Adrenal gland (tissue), 12 donors: ENCODE results near the gene CEACAM21. TPM values are rescaled to one million over a fixed set of nuclear protein-coding genes. Genes with fewer than 3 reads are reported as not detected.

Source experiments
- DNase-seq, 7 donors: peaks; one replicate each; pipeline ENCODE4 v3.0.0-alpha.2; 2019 to 2020
- H3K27ac ChIP-seq, 5 donors: fragments of 200-600 bp; sonication (generic) in 4 of 5; 1 replicate in 3 of 5; 2 replicates in 2 of 5; pipeline versions ENCODE4 v1.5.1 to v1.8.0; 2016 to 2020; ENCODE audit warnings: mild to moderate bottlenecking in 1 of 5
- H3K27me3 ChIP-seq: fragments of 200-600 bp; 2 replicates; pipeline ENCODE4 v1.8.0; 2021
- H3K36me3 ChIP-seq, 2 donors: fragments of 200-600 bp; replicated peaks in 1 of 2; 1 replicate in 1 of 2; 2 replicates in 1 of 2; pipeline versions ENCODE4 v1.5.1 to v1.8.0; 2018 to 2022
- H3K4me1 ChIP-seq, 2 donors: fragments of 200-600 bp; replicated peaks in 1 of 2; 1 replicate in 1 of 2; 2 replicates in 1 of 2; pipeline versions ENCODE4 v1.5.1 to v1.8.0; 2018 to 2021
- H3K4me3 ChIP-seq, 4 donors: fragments of 200-600 bp; sonication (generic) in 3 of 4; one replicate each; pipeline ENCODE4 v1.5.1; 2016 to 2018
- H3K9me3 ChIP-seq, 3 donors: fragments of 200-600 bp; sonication (generic) in 1 of 3; replicated peaks in 1 of 3; 1 replicate in 2 of 3; 2 replicates in 1 of 3; pipeline versions ENCODE4 v1.5.1 to v1.8.0; 2016 to 2021
- CTCF ChIP-seq, 6 experiments: fragments of 450-650 bp in 4 of 6; fragments of 200-600 bp in 2 of 6; sonication (generic) in 1 of 6; IDR thresholded peaks; 1 replicate in 5 of 6; 2 replicates in 1 of 6; pipeline versions ENCODE4 v1.5.1 to v1.8.0; 2016 to 2021; ENCODE audit warnings: antibody characterized with exemption in 6 of 6, mild to moderate bottlenecking in 2 of 6, moderate library complexity in 1 of 6
- POLR2A ChIP-seq, 2 donors: fragments of 450-650 bp; IDR thresholded peaks; one replicate each; pipeline ENCODE4 v1.6.1; 2017; ENCODE audit warnings: antibody characterized with exemption in 2 of 2, mild to moderate bottlenecking in 2 of 2, moderate library complexity in 1 of 2
- WGBS, 4 donors: extraction: QIAGEN DNeasy Blood & Tissue Kit in 2 of 4; methylation state at CpG; one replicate each; pipeline versions ENCODE4 v1.1.5 to v1.1.7; 2013 to 2017; 5-methylcytosine and 5-hydroxymethylcytosine counted together
- intact Hi-C, 2 donors: fragments of 100-400 bp; cut with DNase I; formaldehyde crosslinking; loops; one replicate each; pipeline versions ENCODE4 v1.14.1 to v1.15.0; 2022 to 2023
- polyA plus RNA-seq, 3 donors: library from polyadenylated mRNA; stranded (reverse); fragments of 200-250 nt in 2 of 3; fragments of 350-450 nt in 1 of 3; fragmentation: Illumina TruSeq in 1 of 3; extraction: RNeasy Lipid Tissue Mini Kit (QIAGEN cat#74804) in 1 of 3; gene quantifications; one replicate each; pipeline ENCODE4 v1.2.3, GENCODE V29; 2013 to 2014
- total RNA-seq, 9 donors: library from RNA; depleted of rRNA in 4 of 9; stranded (reverse); fragments of >200 nt in 4 of 9; fragments of 120-200 nt in 1 of 9; fragmentation: NEBNext Ultra II Directional in 1 of 9; extraction: Animal tissue kit (Norgen Biotek cat#: 25700) in 1 of 9; gene quantifications; one replicate each; pipeline versions ENCODE4 v1.1.0 to v1.2.4, GENCODE V29; 2013 to 2023
- donor health status: healthy with polysubstance abuse.
- donor health status: Bipolar disorder and iron deficiency.
- donor health status: DM: yes; HTN: yes; CAD: no.
- donor health status: DM: no; HTN: no; CAD: no.
- donor health status: DM: no; HTN: no; CAD: no.
- donor health status: DM: yes; HTN: yes; CAD: no.

The CEACAM21 gene
- total and polyA plus RNA-seq, 12 donors, result 0.50 to 4.7 (median 1.6) TPM; not detected in 1

GRCh38 chr19:41604831-41605230 lies 28.9 kb downstream of the CEACAM21 start:
- intact Hi-C loops, result no loop called here
- H3K4me3 ChIP-seq, result no peak overlapping the region
- H3K36me3 ChIP-seq, result no peaks in the 10 kb centered on the region
- H3K27me3 ChIP-seq, result no peaks in the 10 kb centered on the region
- H3K9me3 ChIP-seq, result no peaks in the 10 kb centered on the region
- 37 to 63% (median 53%) methylated on average over 2 to 3 of the region's 3 CpGs for WGBS, 4 donors
- no peaks in the 10 kb centered on the region for H3K4me1 ChIP-seq
- DNase-seq, result peak in 1 of 7 donors; percentile 5
- no peak for TF ChIP-seq CTCF (IDR thresholded peaks at IDR 0.05)
- TF ChIP-seq POLR2A (IDR thresholded peaks at IDR 0.05), result no peak
- no peak overlapping the region for H3K27ac ChIP-seq

- no peak for TF ChIP-seq POLR2A (IDR thresholded peaks at IDR 0.05)
- no peak for TF ChIP-seq CTCF (IDR thresholded peaks at IDR 0.05)
- peak in 1 of 7 donors; percentile 17 for DNase-seq
- Histone ChIP-seq H3K36me3 (no peaks in the 10 kb centered on the region), H3K4me3 (no peak overlapping the region), H3K9me3 (no peaks in the 10 kb centered on the region), H3K4me1 (no peaks in the 10 kb centered on the region), H3K27ac (no peak overlapping the region), H3K27me3 (peaks cover 3% of the 10 kb centered on the region)
- intact Hi-C loops, result no loop called here
- 67 to 84% (median 74%) methylated on average over 5 of the region's 5 CpGs for WGBS, 4 donors
These were observed 30.4 kb downstream of the CEACAM21 start for GRCh38 chr19:41606215-41606837.

- Histone ChIP-seq H3K27me3 (peaks cover 3% of the 10 kb centered on the region), H3K36me3 (no peaks in the 10 kb centered on the region), H3K27ac (no peak overlapping the region), H3K9me3 (no peaks in the 10 kb centered on the region), H3K4me3 (no peak overlapping the region), H3K4me1 (no peaks in the 10 kb centered on the region)
- WGBS, 4 donors, result 48 to 79% (median 69%) methylated on average over 1 of the region's 1 CpG
- intact Hi-C loops, result no loop called here
- DNase-seq, result no peak
- no peak for TF ChIP-seq CTCF (IDR thresholded peaks at IDR 0.05)
- TF ChIP-seq POLR2A (IDR thresholded peaks at IDR 0.05), result no peak
These were observed 31.7 kb downstream of the CEACAM21 start for GRCh38 chr19:41607668-41608067.

- no peak for DNase-seq
- intact Hi-C loops, result no loop called here
- TF ChIP-seq POLR2A (IDR thresholded peaks at IDR 0.05), result no peak
- no peak for TF ChIP-seq CTCF (IDR thresholded peaks at IDR 0.05)
- Histone ChIP-seq H3K4me3 (no peak overlapping the region), H3K9me3 (no peaks in the 10 kb centered on the region), H3K4me1 (no peaks in the 10 kb centered on the region), H3K36me3 (no peaks in the 10 kb centered on the region), H3K27me3 (peaks cover 3% of the 10 kb centered on the region), H3K27ac (no peak overlapping the region)
These were observed 34.8 kb downstream of the CEACAM21 start for GRCh38 chr19:41610789-41611188.
